ENCODE results near the gene CACHD1. TPM values are rescaled to one million over a fixed set of nuclear protein-coding genes. Genes with fewer than 3 reads are reported as not detected.

CACHD1 gene
- polyA plus RNA-seq (2011; rRNA removed) (1.6 and 2.4 TPM in 2 replicates), polyA plus RNA-seq (2017; fragmentation: RNase III; extraction: RNeasy Plus Mini Kit Qiagen cat#74134 plus additional on column Dnase treatment) (0.72 to 0.88 TPM (median 0.84 TPM) in 3 replicates), polyA minus RNA-seq (2011; rRNA and poly(A)+ RNA removed) (2.3 and 2.5 TPM in 2 replicates)
- polyA plus RNA-seq (2012; cell fraction: cytosol; rRNA removed), result 0.37 and 0.41 TPM in 2 replicates
- polyA plus RNA-seq (2012; cell fraction: nucleus; rRNA removed), result 0.46 and 0.71 TPM in 2 replicates

- Histone ChIP-seq H3K27ac (peak within 1 kb of the TSS; percentile 65 to 94), H3K4me1 (peaks cover 7% of the 10 kb centered on the region; the same call in 1 of the 3 replicates), H3K9me3 (no peaks in the 10 kb centered on the region), H3K4me2 (peak within 1 kb of the TSS; percentile 93), H3K4me3 (peak within 1 kb of the TSS; percentile 77)
- ATAC-seq (peak; percentile 85 to 92), DNase-seq (ENCODE audit: low read depth in 1 of 2, low spot score in 1 of 2) (peak; percentile 68 to 69), FAIRE-seq (no peak)
- TF ChIP-seq CTCF (IDR thresholded peaks at IDR 0.05) (no peak; the same call in 2 of the 3 replicates), ZSCAN20 (CRISPR knock-in tag; IDR thresholded peaks at IDR 0.05) (no peak), JUNB (IDR thresholded peaks at IDR 0.05) (no peak), ZC3H11A (IDR thresholded peaks at IDR 0.05) (no peak), JUN (IDR thresholded peaks at IDR 0.05) (peak in 1 of 2 experiments; percentile 50; a peak in 2 of 5 replicates), RAD21 (conservative IDR thresholded peaks at IDR 0.05 in 1 of 2, IDR thresholded peaks at IDR 0.05 in 1 of 2) (0 out of 5 replicates have a peak, but pooled peaks of 1 of the 2 experiments have one; percentile 29), RNF2 (IDR thresholded peaks at IDR 0.05; ENCODE audit: borderline replicate concordance, low read depth) (no peak), MAZ (IDR thresholded peaks at IDR 0.05; ENCODE audit: borderline replicate concordance, low read depth, low read length) (no peak), CBX8 (IDR thresholded peaks at IDR 0.05) (no peak), PBX3 (IDR thresholded peaks at IDR 0.05) (no peak), RARB (CRISPR knock-in tag; IDR thresholded peaks at IDR 0.05) (no peak), MAX (IDR thresholded peaks at IDR 0.05) (peak; percentile 40), ZNF302 (CRISPR knock-in tag; IDR thresholded peaks at IDR 0.05) (no peak), E2F6 (IDR thresholded peaks at IDR 0.05; ENCODE audit: borderline replicate concordance, low read depth) (0 out of 2 replicates have a peak, but pooled peaks have one; percentile 15), POLR2A (IDR thresholded peaks at IDR 0.05; ENCODE audit: low read length) (peak; percentile 72)
- CTCF ChIA-PET, result no interaction called here
- POLR2A ChIA-PET, result no interaction called here
- 1% methylated on average over 11 of the region's 82 CpGs for WGBS (ENCODE audit: missing lambda C conversion rate)
These were observed at the start of gene CACHD1 for GRCh38 chr1:64469977-64470664. TSS of gene CACHD1 (plus strand) at chr1:64470129. CDS start at chr1:64470745, 616 bp downstream.

GRCh38 chr1:64421377-64421776 lies 48.6 kb upstream of the CACHD1 start:
- WGBS (ENCODE audit: missing lambda C conversion rate), result 38% methylated on average over 4 of the region's 4 CpGs
- TF ChIP-seq ZFP36 (IDR thresholded peaks at IDR 0.05; ENCODE audit: borderline replicate concordance, partially characterized antibody) (no peak), FOSL2 (IDR thresholded peaks at IDR 0.05) (no peak), FOSL2 (CRISPR knock-in tag; IDR thresholded peaks at IDR 0.05) (0 out of 2 replicates have a peak, but pooled peaks have one; percentile 9)
- Histone ChIP-seq H3K4me2 (no peak overlapping the region), H3K9me3 (no peaks in the 10 kb centered on the region), H3K4me1 (no peaks in the 10 kb centered on the region), H3K4me3 (no peak overlapping the region), H3K27ac (no peak overlapping the region)
- CTCF ChIA-PET, result no interaction called here
- ATAC-seq (no peak), DNase-seq (ENCODE audit: low read depth in 1 of 2, low spot score in 1 of 2) (no peak), FAIRE-seq (no peak)
- POLR2A ChIA-PET, result no interaction called here

- no peak overlapping the region for H3K4me2 ChIP-seq
- FAIRE-seq (no peak), DNase-seq (ENCODE audit: low read depth in 1 of 2, low spot score in 1 of 2) (no peak), ATAC-seq (no peak)
- POLR2A ChIA-PET, result no interaction called here
- CTCF ChIA-PET, result no interaction called here
- no peaks in the 10 kb centered on the region for H3K4me1 ChIP-seq
- H3K9me3 ChIP-seq, result no peaks in the 10 kb centered on the region
- no peak overlapping the region for H3K4me3 ChIP-seq
- no peak overlapping the region for H3K27ac ChIP-seq
- 50% methylated on average over 4 of the region's 4 CpGs for WGBS (ENCODE audit: missing lambda C conversion rate)
- TF ChIP-seq ELK1 (IDR thresholded peaks at IDR 0.05; ENCODE audit: low read depth, low read length) (no peak), HES2 (IDR thresholded peaks at IDR 0.05) (no peak), HDAC2 (IDR thresholded peaks at IDR 0.05) (no peak), CBX8 (IDR thresholded peaks at IDR 0.05) (no peak), RNF2 (IDR thresholded peaks at IDR 0.05; ENCODE audit: borderline replicate concordance, low read depth) (no peak), REST (IDR thresholded peaks at IDR 0.05) (no peak), MAFK (IDR thresholded peaks at IDR 0.05; ENCODE audit: partially characterized antibody) (no peak), RCOR1 (IDR thresholded peaks at IDR 0.05; ENCODE audit: low read depth, low read length) (no peak), TFCP2L1 (CRISPR knock-in tag; IDR thresholded peaks at IDR 0.05) (no peak)
These were observed 46.4 kb upstream of the CACHD1 start for GRCh38 chr1:64423526-64423925.
